GM12891 (cell line): ENCODE data around the gene SLC9B1.
"Not testable (repeated sequence)": the region's sequence is repeated elsewhere in the genome, so short reads cannot be mapped to it uniquely, and the experiment has no call there.

ENCODE experiments used
- POLR2A ChIP-seq: IDR thresholded peaks from 2 replicates; pipeline ENCODE4 v1.6.1; 2011; ENCODE audit warnings: low read depth, low read length, control low read depth
- POLR2AphosphoS5 ChIP-seq: IDR thresholded peaks from 2 replicates; pipeline ENCODE4 v1.6.1; 2011; ENCODE audit warnings: low read depth, low read length, control low read depth

DNA sequence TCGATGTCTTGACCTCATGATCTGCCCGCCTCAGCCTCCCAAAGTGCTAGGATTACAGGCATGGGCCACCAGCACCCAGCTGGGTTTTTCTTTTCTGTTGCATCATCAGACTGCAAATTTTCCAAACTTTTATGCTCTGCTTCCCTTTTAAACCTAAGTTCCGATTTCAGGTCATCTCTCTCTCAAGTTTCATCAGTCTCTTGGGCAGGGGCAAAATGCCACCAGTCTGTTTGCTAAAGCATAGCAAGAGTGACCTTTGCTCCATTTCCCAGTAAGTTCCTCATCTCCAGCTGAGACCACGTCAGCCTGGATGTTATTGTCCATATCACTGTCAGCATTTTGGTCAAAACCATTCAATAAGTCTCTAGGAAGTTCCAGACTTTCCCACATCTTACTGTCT lies 141.2 kb downstream of the SLC9B1 start:
- not testable (repeated sequence) for TF ChIP-seq POLR2AphosphoS5, POLR2A
